Lower leg skin (tissue), 4 donors: ENCODE results near the gene OTUD5. TPM values are rescaled to one million over a fixed set of nuclear protein-coding genes. Genes with fewer than 3 reads are reported as not detected.
A peak's percentile ranks its signal among the peaks of the same experiment; 100 is the strongest.

Experiments
- DNase-seq, 2 donors: peaks; one replicate each; pipeline ENCODE4 v3.0.0-alpha.2; 2019; ENCODE audit warnings: low spot score in 2 of 2
- H3K4me3 ChIP-seq: fragments of 200-600 bp; sonication (generic); 2 replicates; pipeline ENCODE4 v1.5.1; 2017; ENCODE audit warnings: mild to moderate bottlenecking, low read depth; ENCODE audit not compliant: poor library complexity, severe bottlenecking
- CTCF ChIP-seq, 3 donors: fragments of 450-650 bp; IDR thresholded peaks; one replicate each; pipeline ENCODE4 v1.5.1; 2016; ENCODE audit warnings: antibody characterized with exemption in 3 of 3, mild to moderate bottlenecking in 3 of 3, moderate library complexity in 2 of 3
- POLR2A ChIP-seq, 2 donors: fragments of 450-650 bp; IDR thresholded peaks; one replicate each; pipeline ENCODE4 v1.6.1; 2016 to 2017; ENCODE audit warnings: antibody characterized with exemption in 2 of 2, mild to moderate bottlenecking in 1 of 2, moderate library complexity in 1 of 2
- WGBS, 2 donors: methylation state at CpG; one replicate each; pipeline ENCODE4 v1.1.5; 2018; 5-methylcytosine and 5-hydroxymethylcytosine counted together
- intact Hi-C: fragments of 100-400 bp; cut with DNase I; formaldehyde crosslinking; loops from one replicate; pipeline ENCODE4 v1.15.0; 2023; ENCODE audit warnings: low total_unique reads
- total RNA-seq, 4 donors: library from RNA; depleted of rRNA; stranded (reverse); fragments of >200 nt; gene quantifications; one replicate each; pipeline ENCODE4 v1.1.0, GENCODE V29; 2016

The OTUD5 gene
- total RNA-seq, 4 donors from 2014 or later, result 47.2 to 66.8 (median 53.6) TPM

GRCh38 chrX:48961585-48962091 lies 4.2 kb upstream of the OTUD5 start:
- DNase-seq, result no peak
- WGBS, 2 donors, result 62 to 75% methylated on average over 5 of the region's 5 CpGs
- no peak overlapping the region for H3K4me3 ChIP-seq
- intact Hi-C loops, result no loop called here
- no peak for TF ChIP-seq CTCF (IDR thresholded peaks at IDR 0.05)
- TF ChIP-seq POLR2A (IDR thresholded peaks at IDR 0.05), result no peak

GRCh38 chrX:48960291-48960690 lies 2.9 kb upstream of the OTUD5 start:
- WGBS, 2 donors, result 79 to 95% methylated on average over 2 of the region's 2 CpGs
- DNase-seq, result no peak
- TF ChIP-seq POLR2A (IDR thresholded peaks at IDR 0.05) (no peak), CTCF (IDR thresholded peaks at IDR 0.05) (no peak)
- H3K4me3 ChIP-seq, result no peak overlapping the region
- intact Hi-C loops, result no loop called here

- no peak overlapping the region for H3K4me3 ChIP-seq
- WGBS, 2 donors, result 0 to 42% methylated on average over 12 to 21 of the region's 21 CpGs
- peak in 1 of 2 donors; percentile 24 for DNase-seq
- TF ChIP-seq POLR2A (IDR thresholded peaks at IDR 0.05), result no peak
- TF ChIP-seq CTCF (IDR thresholded peaks at IDR 0.05), result no peak
- intact Hi-C loops, result no loop called here
These were observed 1.3 kb upstream of the OTUD5 start for GRCh38 chrX:48958635-48959094.

- WGBS, 2 donors, result 0 to 52% methylated on average over 25 to 66 of the region's 66 CpGs
- peak; percentile 95 to 99 for DNase-seq
- H3K4me3 ChIP-seq, result peak overlapping the region; percentile 55
- intact Hi-C loops, result no loop called here
- TF ChIP-seq CTCF (IDR thresholded peaks at IDR 0.05) (no peak), POLR2A (IDR thresholded peaks at IDR 0.05) (no peak)
These were observed 624 bp upstream of the OTUD5 start for GRCh38 chrX:48957827-48958634.

- peak overlapping the region; percentile 55 for H3K4me3 ChIP-seq
- DNase-seq, result no peak
- intact Hi-C loops, result no loop called here
- TF ChIP-seq CTCF (IDR thresholded peaks at IDR 0.05), result no peak
- TF ChIP-seq POLR2A (IDR thresholded peaks at IDR 0.05), result no peak
- 1 to 44% methylated on average over 25 to 43 of the region's 61 CpGs for WGBS, 2 donors
These were observed 536 bp downstream of the OTUD5 start for GRCh38 chrX:48956728-48957414.
